Activated T-helper 1 cell treated with anti-CD3 and anti-CD28 coated beads, Interleukin-2, amount 50 U/mL, for 16 hours (primary cell): ENCODE data around the gene GNG7.

ENCODE experiments used
- DNase-seq, 2 donors: peaks; one replicate each; pipeline ENCODE4 v3.0.0-alpha.2; 2020; ENCODE audit warnings: low read depth in 1 of 2, low spot score in 1 of 2

The GNG7 gene

DNA sequence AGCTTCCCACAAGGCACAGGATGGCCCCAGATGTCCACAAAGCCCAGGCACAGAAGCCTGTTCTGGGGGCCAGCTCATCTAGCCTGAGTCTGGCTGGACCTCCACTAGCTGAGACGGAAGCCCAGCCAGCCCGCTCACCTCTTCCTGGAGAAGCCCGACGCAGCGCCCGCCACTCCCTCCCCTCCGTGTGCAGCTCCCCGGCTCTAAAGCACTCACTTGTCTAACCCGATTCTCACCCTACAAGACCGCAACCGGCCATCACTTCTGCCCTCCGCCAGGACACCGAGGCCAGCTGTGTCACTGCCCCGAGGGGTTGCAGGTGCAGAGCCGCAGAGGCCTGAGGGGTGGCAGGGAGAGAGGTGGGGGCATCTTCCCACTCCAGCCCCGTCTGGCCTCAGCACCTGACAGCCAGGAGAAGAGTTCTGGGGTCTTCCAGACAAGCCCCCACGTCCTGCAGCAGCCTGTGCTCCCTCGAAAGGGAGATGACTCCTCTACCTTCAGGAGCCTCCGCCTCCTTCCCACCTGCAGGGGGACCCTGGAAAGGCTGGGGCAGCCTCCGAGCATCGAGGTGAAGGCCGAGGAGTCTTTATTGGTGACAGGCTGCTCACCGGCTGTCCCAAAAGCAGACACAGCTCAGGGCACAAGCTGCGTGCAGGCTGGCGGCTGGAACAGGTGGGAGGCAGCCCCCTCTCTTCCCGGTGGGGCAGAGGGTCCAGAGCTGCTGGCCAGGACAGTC is 24.6 kb upstream of the GNG7 start:
- no peak for DNase-seq

DNA sequence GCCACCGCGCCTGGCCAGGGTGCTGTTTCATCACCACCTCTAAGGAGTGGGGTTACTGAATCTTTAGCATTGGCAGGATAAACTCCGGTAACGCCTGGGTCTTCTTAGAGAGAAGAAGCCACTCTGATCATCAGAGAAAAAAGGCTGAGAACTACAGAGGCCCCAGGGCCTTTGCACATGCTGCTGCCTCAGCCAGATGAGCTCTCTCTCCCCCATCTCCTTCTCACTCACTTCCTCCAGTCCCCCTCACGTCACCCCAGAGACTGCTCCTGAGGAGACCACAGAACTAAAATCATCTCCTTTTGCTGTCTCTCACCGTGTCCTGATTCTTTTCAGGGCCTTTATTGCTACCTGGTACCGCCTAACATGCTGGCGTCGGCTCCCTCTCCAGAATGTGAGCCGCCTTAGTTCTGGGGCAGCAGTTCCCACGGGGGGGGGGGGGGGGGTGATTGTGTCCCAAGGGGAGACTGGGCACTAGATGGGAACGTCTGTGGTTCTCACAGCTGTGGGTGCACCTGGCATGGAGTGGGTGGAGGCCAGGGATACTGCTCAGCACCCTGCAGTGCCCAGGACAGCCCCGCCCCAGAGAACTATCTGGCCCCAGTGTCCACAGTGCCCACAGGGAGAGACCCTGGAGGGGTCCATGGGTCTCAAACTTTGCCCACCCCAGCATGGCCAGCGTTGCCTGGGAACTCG is 23.8 kb upstream of the GNG7 start:
- DNase-seq, result no peak

DNA sequence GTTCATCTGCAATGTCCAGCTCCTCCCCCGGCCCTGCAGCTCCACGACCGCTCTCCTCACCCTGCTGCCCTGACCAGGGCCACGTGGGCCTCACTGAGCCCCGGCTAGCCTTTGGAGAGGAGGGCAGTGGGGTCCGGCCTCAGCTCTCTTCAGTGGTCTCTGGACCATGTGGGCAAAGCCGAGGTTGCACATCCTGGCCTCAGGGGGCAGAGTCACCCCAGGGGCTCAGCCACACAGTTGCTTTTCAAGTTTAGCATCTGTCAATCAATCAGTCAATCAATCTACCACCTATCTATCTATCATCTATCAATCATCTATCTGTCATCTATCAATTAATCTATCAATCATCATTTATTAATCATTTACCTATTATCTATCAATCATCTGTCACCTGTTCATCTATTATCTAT is 21.7 kb upstream of the GNG7 start:
- DNase-seq, result no peak

DNA sequence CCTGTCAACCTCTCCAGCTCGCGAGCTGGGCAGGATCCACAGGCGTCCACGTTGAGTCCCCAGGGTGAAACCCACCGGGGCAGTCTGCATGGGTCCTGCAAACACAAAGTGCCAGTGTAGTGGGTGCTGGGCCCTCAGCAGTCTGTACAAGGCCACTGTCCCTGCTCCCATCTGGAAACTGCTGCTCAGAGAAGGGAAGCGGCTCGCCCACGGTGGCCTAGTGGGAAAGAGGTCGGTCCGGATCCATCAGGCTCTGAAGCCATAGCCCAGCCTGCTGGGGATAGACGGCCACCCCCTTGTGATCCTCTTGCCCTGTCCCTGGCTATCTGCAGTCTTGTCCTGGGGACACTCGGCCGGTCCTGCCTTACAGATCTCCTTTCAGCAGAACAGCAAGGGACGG is 21.3 kb upstream of the GNG7 start:
- DNase-seq, result no peak

DNA sequence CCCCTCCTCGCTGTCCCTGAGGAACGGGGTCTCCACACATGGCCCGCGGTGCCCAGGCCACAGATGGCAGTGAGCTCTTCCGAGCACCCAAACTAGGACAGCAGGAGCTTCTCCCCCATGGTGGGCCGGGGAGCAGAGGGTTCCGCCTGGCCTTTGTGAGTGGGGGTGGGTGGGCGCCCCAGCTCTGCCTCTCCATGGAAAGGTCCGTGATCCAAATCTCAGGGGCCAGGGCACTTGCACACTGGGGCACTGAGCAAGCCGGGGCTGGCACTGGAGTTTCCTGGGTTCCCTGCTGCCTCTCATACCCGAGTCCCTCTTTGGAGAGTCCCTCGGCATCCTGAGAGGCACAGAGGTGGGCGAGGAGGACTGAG is 20.8 kb upstream of the GNG7 start:
- DNase-seq, result no peak

DNA sequence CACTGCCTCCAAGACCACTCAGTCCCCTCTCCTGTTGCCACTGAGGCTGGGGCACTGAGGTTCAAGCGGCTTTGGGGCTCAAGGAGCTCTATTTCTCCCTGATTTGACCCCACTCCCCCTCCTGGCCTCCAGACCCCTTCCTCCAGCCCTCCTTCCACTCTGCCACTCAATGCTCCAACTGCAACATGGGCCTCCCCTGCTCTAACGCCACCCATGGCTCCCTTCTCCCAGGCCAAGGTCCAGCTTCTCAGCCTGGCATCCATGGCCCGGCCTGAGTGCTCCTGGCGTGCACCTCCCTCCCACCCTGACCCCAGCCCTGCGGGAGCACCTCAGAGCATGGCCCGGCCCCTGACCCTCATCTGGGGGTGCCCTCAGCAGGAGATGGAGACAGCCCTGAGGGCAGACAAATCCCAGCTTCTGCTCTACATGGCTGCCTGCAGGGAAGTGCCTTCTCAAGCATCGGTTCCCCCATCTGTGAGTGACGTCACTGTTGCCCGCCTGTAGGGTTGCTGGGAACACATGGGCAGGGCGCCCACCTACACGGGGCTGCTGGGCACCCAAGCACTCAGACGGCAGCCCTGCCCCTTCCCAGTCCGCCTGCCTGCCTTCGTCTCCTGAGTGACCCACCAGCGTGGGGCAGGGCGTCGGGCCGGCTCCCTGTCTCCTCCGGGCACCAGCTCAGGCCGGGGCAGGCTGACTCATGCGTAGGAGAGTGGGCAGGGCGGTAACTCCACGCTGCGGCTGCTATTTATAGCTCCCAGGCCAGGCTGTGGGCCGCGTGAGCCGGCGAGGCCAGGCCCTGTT is 20.2 kb upstream of the GNG7 start:
- no peak for DNase-seq

DNA sequence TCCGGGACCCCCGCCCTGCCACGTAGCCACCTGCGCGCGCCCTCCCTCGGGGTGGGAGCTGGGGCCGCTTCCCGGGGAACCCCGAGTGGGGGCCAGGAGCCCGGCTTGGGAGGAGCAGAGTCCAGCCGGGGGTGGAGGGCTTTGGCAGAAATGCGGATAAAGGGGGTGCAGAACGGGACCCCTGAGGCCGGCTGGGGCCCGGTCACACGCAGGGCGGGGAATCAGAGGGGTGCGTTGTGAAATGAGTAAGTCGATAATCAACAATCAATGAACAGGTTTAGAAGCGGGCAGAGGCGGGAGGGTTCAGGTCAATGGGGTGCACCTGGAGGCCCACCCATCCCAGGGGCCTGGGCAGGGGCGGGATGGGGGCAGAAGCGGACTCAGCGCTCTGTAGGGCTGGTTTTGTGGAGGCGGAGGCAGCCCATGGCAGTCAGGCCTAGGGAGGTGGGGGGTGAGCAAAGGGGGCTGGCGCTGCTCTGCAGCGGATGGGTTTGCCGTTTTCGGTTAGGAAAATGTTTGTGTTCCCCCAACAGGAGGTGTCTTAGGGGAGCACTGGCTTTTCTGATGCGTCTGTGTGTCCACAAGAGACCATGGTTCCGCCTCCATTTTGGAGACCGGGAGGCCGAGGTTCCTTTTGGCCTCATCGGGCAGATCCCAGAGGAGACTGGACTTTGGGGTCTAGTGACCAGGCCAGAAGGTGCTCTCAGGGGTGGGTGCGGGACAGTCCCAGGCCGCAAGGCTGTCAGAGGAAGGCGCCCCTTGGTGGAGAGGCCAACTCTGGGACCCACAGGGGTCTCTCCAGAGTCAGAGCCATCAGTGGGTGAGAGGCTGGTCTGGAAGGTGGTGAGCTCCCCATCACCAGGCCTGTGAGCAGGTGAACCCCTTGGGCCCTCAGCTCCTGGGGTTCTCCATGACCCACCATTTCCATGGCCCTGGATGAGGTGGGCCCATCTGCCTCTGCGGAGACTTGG is 19.4 kb upstream of the GNG7 start:
- DNase-seq, result no peak

DNA sequence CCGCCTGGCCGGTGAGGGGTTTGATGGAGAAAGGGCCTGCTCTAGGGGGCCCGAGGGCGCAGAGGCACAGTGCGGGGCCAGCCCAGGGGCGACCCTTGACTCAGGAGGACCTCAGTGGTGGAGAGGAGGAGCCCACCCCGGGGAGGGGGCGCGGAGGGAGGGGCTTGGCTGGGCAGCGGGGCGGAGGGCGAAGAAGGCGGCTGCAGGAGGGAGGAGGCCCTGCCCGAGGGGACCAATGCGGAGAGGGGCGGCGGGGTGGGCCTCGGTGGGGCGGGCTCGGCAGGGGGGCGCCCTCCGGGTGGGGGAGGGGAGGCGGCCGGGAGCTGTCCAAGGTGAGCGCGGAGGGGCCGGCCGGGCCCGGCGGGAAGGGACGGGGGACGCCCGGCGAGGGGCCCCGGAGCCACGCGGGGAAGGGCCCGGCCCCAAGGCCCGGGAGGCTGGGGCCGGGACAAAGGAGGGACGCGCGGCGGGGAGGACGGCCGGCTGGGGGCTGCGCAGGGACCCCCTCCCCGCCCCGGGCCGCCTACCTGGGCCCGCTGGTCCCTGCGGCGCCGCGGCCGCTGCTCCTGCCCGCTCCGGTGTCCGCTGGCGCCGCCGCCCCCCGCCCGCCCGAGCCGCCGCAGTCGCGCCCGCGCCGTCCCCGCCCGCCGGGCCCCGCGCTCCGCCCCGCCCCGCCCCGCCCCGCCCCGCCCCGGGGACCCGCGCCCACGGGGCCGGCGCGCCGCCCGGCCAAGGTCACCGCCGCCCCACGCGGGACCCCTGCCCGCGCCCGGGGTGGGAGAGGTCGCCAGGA is 18.5 kb upstream of the GNG7 start, which contains the start of gene DIRAS1:
Gene DIRAS1, minus strand, starts transcription at position 596 of the 793 bp plus-strand sequence. CDS start 3,566 bp downstream, outside the sequence.
- no peak for DNase-seq

DNA sequence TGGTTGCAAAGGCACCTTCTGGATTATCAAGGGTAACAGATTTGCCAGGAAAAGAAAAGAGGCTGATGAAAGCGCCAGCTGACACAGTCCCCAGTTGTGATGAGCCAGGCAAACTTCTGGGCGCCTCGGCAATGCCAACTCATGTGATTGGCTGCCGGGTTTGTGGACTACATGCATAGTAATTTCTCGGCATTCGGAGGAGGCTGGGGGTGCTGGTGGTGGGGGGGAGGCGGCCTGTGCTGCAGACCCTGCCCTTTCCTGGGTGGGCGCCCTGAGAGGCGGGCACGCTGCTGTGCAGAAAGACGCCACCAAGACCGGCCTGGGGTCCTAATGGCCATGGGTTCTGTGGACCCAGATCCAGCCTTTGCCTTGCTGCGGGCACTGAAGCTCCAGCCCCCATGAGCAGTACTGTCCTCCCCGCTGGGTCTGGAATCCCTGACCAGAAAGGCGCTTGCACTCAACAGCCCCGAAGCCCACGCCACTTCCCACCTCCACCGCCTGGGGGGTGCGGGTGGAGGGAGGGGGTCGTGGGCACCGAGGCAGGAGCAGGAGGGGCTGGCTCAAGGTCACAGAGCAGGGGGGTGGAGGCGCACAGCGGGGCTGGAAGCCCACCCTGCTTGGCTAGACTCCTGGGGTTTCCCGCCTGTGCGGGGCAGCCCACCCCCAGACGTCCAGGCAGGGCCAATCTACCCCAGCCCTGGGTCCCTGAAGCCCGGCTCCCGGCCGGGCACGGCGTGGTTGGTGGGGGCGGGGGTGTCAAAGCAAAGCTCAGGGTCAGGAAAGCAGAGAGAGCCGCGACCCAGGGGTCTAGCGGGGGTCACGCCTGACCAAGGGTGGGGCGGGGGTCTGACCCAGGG is 17.7 kb upstream of the GNG7 start:
- DNase-seq, result no peak

DNA sequence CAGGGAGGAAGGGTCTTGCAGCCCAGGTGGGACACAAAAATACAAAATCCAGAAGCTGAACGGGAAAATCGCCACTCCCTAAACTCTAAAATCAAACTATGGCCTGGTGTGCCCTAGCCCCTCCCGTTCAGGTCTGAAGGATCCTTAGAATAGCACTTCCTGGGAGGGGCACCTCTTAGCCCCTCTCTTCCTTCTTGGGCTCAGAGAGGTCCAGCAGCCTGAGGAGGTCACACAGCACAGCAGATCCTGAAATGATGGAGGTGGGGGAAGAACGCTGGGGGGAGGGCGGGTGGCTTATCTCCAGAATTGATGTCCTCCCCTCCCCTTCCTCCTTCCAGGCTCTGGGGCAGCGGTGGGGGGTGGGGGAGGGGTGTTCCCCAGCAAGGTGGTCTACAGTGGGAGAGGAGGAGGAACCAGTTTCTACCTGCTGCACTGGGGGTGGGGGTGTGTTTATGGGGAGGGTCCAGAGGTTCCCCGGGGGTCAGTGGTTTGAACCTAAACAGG is 16.8 kb upstream of the GNG7 start:
- no peak for DNase-seq

DNA sequence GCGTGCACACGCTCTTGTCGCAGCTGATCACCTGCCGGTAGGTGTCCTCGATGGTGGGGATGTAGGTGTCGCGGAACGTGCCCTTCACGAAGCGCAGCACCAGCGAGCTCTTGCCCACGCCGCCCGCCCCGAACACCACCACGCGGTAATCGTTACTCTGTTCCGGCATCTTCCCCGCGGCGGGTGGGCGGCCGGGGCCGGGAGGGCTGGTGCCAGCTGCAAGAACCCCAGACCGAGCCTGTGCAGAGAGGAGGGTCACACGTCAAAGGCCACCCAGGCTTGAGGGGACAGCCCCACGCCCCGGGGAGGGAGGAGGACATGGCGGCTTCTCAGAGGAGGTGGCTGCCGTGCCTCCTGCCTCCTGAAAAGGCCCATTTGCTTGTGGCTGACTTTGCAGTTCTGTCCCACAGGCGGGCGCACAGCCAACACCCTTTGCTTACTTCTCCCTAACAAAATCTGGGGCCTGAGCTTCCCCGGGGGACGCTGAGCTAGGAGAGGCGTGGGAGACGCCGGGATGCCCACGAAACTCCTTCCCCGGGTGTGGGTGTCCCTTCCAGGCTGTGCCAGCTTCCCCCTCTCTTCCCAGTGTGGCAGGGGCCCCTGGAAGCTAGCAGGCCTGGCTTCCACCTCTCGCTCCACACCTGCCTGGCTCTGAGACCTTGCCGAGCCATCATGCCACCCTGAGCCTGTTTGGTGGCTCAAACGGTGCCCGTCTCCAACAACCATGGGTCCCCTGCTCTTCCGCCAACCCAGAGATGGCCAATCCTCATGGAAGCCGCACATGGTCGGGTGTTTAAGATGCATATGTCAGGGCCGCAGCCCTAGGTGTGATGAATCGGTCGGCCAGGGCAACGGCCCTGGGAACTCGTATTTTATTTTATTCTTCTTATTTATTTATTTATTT is 15.4 kb upstream of the GNG7 start:
- DNase-seq, result no peak

DNA sequence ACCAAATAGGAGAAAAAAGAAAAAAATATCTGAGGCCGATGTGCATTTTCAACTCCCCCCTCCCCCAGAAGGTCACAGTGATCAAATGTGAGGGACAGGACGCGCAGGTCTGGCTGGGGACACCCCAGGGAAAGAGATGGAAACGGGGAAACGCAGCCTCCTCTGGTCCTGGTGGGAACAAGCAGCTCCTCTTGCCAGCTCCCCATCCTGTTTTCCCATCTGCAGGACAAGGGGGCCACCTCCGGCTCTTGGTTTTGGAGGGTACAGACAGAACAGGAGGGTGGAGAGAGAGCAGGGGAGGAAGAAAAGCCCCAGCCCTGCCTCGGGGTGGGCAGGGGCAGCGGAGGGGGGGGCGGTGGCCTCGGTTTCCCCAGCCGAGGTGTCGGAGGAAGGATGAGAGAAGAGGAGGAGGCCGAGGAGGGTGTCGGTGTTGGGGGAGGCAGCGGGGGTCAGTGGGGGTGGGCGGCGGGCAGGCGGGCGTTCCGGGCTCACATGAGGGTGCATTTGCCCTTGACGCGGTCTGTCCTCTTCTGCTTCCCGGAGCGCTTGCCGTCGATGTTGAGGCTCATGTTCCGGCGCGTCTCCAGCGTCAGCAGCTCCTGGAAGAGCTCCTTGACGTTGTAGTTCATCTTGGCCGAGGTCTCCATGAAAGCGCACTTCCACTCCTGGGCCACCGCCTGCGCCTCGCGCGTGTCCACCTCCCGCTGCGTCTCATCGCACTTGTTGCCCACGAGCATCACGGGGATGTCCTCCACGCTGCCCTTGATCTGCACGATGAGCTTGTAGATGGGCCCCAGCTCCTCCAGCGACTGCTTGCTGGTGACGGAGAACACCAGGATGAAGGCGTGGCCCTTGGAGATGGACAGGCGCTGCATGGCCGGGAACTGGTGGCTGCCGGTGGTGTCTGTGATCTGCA is 14.5 kb upstream of the GNG7 start:
- no peak for DNase-seq

DNA sequence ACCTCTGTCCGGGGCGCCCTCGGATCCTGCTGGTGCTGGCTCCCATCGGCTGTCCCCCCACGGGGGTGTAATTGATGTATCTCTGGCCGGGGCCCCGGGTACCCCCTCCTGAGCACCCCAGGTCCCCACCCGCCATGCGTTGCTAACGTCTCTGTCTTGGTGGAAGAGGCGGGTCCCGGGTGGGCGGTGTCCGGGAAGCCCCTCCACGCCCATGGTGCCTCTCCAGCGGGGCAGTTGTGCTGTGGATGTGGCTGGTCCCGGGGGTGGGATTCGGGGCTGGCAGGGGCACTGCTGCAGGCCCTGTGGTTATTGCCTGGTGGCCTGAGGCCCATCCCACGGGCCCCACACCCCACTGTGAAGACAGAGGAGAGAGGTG is 13.8 kb upstream of the GNG7 start:
- no peak for DNase-seq

DNA sequence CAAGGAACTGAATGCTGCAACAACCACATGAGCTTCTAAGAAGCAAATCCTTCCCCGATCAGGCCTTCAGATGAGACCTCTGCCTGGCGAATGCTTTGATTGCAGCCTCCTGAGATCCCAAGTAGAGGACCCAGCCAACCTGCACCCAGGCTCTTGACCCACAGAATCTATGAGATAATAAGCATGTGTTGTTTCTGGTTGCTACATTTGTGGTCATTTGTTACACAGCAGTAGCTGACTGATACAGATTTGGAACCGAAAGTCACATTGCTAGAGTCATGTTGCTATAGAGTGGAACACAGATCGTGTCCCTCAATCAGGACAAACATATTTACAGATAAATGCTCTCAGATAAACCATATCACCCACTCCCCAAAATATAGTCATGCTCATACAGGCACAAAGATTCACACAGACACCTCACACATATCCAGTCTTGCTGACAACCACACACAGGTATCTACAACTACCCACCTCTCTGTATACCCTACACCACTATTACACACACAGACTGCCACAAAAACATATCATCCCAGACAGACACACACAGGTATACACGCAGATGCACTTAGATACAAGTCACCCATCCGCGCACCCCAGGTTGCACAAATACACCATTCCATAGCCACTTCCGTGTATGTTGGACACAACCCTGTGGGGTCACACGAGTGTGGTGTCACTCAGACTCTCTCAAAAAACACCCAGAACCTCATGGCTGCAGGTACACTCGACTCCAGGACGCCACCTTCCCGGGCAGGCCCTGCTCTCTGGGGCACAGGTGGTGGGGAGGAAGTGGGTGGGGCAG is 13.2 kb upstream of the GNG7 start:
- no peak for DNase-seq

DNA sequence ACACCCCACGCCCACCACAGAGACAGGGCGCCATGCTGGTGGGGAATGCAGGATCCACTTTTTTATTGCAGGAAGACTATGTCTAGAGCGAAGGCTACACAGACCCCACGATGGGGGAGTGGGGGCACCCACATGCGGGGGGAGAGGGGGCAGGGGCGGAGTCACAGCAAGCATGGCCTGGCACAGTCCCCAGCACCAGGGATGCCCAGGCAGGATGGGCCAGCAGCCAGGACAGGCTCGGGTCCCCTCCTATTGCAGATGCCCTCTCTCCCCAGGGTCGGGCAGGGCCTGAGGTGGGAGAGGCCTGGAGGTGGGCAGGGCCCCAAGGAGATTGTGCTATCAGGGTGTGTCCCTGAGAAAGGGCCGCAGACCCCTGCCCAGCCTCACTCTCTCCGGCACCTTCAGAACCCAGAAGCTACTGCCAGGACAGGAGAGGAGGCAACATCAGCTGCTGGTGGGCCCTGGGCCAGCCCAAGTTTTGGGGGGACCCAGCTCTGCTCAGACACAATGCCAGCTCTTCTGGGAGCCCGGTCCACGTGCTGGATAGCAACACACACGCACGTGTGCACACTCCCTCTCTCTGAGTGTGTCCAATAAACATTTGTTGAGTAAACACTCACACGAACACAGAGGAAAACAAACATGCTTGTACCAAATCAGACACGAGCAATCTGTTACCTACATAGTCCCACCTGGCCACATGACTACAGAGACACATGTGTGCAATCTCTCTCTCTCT is 12.2 kb upstream of the GNG7 start:
- no peak for DNase-seq
